NCI-H2107 (cell line): ENCODE measurements around the gene DBP.

Experiments
- DNase-seq: peaks from one replicate; lab custom pipeline; 2025; lab: John Stamatoyannopoulos, UW

Gene DBP

GRCh38 chr19:48609571-48610108 lies 27.5 kb downstream of the DBP start:
- no peak for DNase-seq

- DNase-seq = peak; percentile 71
These were observed 28.3 kb downstream of the DBP start for GRCh38 chr19:48608798-48609263.

- no peak for DNase-seq
These were observed 29.8 kb downstream of the DBP start for GRCh38 chr19:48607359-48607755.

- DNase-seq = no peak
These were observed 30.5 kb downstream of the DBP start, which contains the start of gene SPACA4 for GRCh38 chr19:48606463-48607358. Gene SPACA4, plus strand, starts transcription at chr19:48606742. Its CDS starts 237 bp downstream, at chr19:48606979.

GRCh38 chr19:48603850-48604249 lies 33.3 kb downstream of the DBP start:
- DNase-seq = no peak

- DNase-seq = no peak
These were observed 33.7 kb downstream of the DBP start for GRCh38 chr19:48603449-48603848.

- DNase-seq = no peak
These were observed 34.2 kb downstream of the DBP start for GRCh38 chr19:48603001-48603400.

- no peak for DNase-seq
These were observed 36.3 kb downstream of the DBP start for GRCh38 chr19:48600679-48601417.

GRCh38 chr19:48598996-48599700 lies 38.0 kb downstream of the DBP start:
- no peak for DNase-seq

- DNase-seq = no peak
These were observed 40.3 kb downstream of the DBP start for GRCh38 chr19:48596679-48597465.

- DNase-seq = no peak
These were observed 40.9 kb downstream of the DBP start for GRCh38 chr19:48596237-48596636.

- no peak for DNase-seq
These were observed 41.3 kb downstream of the DBP start for GRCh38 chr19:48595833-48596232.

- no peak for DNase-seq
These were observed 42.0 kb downstream of the DBP start for GRCh38 chr19:48595171-48595570.

GRCh38 chr19:48591021-48591420 lies 46.2 kb downstream of the DBP start:
- DNase-seq = no peak

- DNase-seq = peak; percentile 38
These were observed 48.3 kb downstream of the DBP start for GRCh38 chr19:48588670-48589401.

- DNase-seq = no peak
These were observed 49.8 kb downstream of the DBP start for GRCh38 chr19:48587387-48587786.

- DNase-seq = no peak
These were observed 55.0 kb downstream of the DBP start for GRCh38 chr19:48582168-48582567.
